MV-4-11 (cell line): ENCODE data around the gene KRTAP20-3.

Experiments
- DNase-seq: peaks from one replicate; lab custom pipeline; 2025; lab: John Stamatoyannopoulos, UW

KRTAP20-3 gene

GRCh38 chr21:30642564-30642963 lies at the start of gene KRTAP20-3:
KRTAP20-3 (plus strand) TSS chr21:30642864.
- DNase-seq, result no peak

GRCh38 chr21:30598802-30599201 lies 43.9 kb upstream of the KRTAP20-3 start, which contains the start of gene KRTAP6-2:
KRTAP6-2 (minus strand) TSS chr21:30598902; CDS start chr21:30598874, 28 bp downstream.
- DNase-seq, result no peak

DNA sequence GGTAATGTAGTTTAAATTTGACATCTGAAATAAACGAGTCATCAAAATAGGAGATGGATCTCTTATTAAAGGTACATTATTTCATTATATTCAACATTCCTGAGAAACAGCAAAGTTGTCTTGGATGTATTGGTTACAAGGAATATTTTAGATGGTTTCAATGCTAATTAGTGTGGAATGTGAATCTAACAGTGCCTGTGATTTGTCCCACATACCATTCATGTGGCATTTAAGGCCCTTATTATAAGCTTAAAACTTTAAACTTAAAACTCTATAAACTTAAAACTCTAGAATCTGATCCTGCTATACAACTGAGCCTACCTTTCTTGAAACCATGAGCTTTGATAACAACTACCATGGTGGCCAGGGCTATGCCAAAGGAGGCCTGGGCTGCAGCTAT lies 41.9 kb upstream of the KRTAP20-3 start, which contains the start of gene KRTAP22-1:
KRTAP22-1 (plus strand) TSS at position 301 of the 400 bp plus-strand sequence.
- DNase-seq, result no peak

DNA sequence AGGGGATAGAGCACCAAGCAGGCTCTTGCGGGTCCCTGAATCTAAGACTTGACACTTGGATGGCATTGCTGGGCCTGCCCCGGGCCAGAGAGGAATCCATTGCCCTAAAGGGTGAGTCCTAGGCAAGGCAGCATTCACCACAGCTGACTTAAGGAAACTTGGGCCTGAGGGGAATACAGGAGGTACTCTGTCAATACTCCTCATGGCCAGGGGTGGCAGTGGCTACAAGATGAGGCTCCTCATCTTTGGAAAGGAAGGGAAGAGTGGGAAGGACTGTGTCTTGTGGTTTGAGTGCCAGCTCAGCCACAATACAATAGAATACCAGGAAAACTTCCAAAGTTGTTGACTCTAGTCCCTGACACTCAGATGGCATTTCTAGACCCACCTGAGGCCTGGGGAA lies 36.7 kb upstream of the KRTAP20-3 start:
- no peak for DNase-seq

DNA sequence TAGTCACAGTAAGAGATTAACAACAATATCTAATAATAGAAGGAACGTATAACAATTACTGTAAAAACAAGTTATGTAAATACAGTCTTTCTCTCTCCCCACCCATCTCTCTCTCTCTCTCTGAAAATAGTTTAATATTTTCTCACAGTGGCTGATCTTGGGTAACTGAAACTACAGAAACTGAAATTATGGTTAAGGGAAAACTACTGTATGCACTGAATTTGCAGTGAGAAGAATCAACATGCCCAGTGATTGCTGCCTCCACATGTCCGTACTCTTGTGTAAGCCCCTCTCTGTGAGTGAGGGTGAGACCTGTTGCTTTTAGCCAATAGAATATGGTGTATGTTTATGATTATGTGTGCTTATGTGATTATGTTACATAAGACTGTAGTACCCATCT lies 30.5 kb upstream of the KRTAP20-3 start:
- no peak for DNase-seq

DNA sequence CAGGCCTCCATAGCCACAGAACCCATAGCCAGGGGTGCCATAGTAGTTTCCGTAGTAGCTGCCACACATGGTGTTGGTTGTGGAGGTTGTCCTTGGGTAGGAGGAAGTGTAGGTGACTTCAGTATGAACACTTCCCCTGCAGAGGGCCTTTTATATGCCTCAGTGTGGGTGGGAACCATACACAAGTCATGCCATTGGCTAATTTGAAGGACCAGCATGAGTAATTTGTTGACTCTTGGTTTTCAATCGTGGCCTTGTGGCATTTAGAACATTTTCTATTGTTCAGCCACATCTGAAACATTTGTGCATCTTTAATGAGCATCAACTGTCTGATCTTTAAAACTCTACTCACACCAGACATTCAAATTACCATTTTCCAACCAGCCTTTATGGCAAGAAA lies 28.8 kb upstream of the KRTAP20-3 start, which contains the start of gene KRTAP6-1:
KRTAP6-1 (minus strand) TSS at position 95 of the 400 bp plus-strand sequence; CDS start at position 69, 26 bp downstream.
- no peak for DNase-seq

- DNase-seq, result no peak
Observed at GRCh38 chr21:30615199-30615598, 27.5 kb upstream of the KRTAP20-3 start.

DNA sequence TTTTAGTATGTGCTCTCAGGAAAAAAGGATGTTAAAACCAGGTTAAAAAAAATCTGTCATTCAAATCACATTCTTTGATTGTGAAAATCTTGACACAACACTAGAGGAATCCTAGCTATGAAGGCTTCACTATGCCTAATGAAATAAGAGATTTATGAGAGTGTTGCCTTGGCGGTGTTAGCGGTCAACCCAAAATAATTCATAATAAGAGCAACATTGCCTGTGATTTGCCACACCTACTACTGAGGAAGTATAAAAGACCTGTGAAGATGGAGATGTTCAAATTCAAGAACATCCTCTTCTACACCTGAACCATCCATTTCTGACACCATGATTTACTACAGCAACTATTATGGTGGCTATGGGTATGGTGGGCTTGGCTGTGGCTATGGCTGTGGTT lies 26.5 kb upstream of the KRTAP20-3 start, which contains the start of gene KRTAP20-1:
KRTAP20-1 (plus strand) TSS at position 301 of the 400 bp plus-strand sequence; CDS start at position 331, 30 bp downstream.
- DNase-seq, result no peak

GRCh38 chr21:30620080-30620479 lies 22.6 kb upstream of the KRTAP20-3 start:
- DNase-seq, result peak; percentile 14

GRCh38 chr21:30620522-30620921 lies 22.1 kb upstream of the KRTAP20-3 start, which contains the start of gene KRTAP20-4:
KRTAP20-4 (plus strand) TSS chr21:30620627.
- DNase-seq, result no peak

DNA sequence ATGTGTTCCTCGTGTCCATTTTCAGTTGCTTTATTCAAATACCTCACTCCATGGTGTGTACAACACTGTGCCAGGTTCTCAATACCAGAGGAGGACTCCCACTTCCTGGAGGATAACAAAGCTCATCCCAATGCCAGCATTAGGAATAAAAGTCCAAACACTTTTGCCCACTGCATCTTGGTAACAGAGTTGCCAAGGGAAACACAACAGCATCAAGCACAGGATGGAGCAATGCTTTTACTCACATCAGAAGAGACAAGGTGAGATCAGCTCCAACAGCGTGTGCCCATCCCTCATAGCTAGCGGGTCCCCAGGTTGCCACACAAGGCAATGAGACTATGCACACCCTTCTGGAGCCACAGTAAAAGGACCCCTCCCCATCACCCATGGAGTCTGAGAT lies 19.3 kb upstream of the KRTAP20-3 start:
- DNase-seq, result no peak

DNA sequence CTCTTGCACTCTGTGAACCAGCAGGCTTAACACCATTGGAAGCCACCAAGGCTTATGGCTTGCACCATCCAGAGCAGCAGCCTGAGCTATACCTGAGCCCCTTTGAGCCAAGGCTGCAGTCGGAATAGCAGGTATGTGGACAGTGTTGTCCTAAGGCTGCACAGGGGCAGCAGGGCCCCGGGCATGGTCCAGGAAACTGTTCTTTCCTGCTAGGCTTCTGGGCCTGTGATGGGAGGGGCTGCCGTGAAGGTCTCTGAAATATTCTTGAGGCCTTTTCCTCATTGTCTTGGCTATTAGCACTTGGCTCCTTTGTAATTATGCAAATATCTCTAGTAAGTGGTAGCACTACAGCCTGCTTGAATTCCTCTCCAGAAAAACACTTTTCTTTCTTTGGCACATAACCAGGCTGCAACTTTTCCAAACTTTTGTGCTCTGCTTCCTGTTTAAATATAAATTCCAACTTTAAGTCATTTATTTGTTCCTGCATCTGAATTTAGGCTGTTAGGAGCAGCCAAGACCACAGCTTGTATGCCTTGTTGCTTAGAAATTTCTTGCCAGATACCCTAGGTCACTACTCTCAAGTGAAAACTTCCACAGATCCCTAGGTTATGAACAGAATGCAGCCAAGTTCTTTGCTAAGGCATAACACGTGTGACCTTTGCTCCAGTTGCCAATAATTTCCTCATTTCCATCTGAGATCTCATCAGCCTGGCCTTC lies 17.1 kb upstream of the KRTAP20-3 start:
- no peak for DNase-seq

GRCh38 chr21:30628109-30628508 lies 14.6 kb upstream of the KRTAP20-3 start:
- DNase-seq, result no peak

DNA sequence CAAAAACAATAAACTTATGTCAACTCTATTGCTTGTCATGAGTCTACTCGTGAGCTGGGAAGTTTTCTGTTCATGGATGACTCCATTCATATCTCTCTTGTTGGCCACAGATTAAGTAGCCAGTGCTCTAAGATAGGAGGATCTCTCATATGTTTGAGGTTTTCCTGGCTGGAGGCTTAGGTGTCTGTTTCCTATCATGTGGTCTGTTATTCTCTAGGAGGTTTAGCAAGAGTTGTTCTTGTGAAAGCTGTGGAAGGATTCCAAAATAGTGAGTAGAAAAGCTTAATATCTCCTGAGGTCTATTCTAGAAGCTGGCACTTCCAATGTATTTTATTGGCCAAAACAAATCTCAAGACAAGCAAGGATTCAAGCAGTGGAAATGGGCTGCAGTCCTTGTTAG lies 13.5 kb upstream of the KRTAP20-3 start:
- DNase-seq, result no peak

DNA sequence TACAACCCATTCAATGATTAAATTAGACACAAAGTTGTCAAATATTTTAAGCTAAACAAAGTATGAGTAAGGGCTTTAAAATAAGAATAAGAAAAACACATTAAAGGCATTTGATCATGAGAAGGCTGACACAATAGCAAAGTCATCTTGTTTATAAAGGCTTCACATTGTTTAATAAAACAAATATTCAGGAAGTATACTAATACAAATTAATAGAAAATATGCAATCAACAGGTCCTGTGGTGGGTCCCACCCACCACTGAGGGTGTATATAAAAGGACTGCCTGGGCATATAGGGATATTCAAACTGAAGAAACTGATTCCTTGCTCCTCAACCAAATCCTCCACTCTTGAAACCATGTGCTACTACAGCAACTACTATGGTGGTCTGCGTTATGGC lies 7.8 kb upstream of the KRTAP20-3 start, which contains the start of gene KRTAP20-2:
KRTAP20-2 (plus strand) TSS at position 301 of the 400 bp plus-strand sequence; CDS start at position 359, 58 bp downstream.
- no peak for DNase-seq

DNA sequence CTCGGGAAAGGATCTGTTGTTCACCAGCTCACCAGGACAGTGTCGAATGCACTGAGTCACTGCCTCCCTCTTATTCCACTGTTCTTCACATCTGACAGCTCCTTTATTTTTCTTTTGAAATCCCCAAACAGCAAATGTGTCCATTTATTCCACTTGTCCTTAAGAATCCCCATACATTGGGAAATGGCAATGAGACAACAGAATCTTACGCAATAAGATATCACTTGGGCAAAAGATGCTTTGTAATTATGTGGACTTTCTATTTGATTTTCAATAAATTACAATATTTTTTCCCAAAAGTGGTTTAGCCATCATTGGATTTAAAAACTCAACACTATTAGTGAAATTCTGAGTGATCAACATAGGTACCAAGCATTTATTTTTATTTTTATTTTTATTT lies 4.0 kb upstream of the KRTAP20-3 start:
- no peak for DNase-seq

GRCh38 chr21:30646904-30647414 lies 4.3 kb downstream of the KRTAP20-3 start:
- DNase-seq, result no peak

DNA sequence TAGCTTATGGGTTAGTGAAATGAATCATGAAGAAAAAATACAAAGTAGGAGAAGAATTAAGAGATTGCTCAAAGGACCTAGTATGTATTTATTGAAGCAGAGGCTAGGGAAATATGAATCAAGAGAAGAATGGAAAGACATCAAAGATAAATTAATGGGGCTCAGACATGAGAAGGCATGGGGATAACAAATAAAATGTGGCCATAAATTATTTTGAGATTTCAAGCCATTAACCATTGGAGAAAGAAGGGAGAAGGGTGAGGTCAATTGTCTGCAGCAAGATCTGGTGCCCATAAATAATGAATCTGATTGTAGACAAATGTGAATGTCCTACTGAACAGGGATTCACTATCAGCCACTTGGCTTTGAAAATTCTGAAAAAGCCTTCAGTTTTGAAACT lies 10.2 kb downstream of the KRTAP20-3 start:
- no peak for DNase-seq

GRCh38 chr21:30668776-30669175 lies 26.1 kb downstream of the KRTAP20-3 start:
- no peak for DNase-seq

GRCh38 chr21:30672985-30673650 lies 30.5 kb downstream of the KRTAP20-3 start:
- DNase-seq, result no peak

GRCh38 chr21:30674312-30674711 lies 31.6 kb downstream of the KRTAP20-3 start:
- DNase-seq, result no peak

DNA sequence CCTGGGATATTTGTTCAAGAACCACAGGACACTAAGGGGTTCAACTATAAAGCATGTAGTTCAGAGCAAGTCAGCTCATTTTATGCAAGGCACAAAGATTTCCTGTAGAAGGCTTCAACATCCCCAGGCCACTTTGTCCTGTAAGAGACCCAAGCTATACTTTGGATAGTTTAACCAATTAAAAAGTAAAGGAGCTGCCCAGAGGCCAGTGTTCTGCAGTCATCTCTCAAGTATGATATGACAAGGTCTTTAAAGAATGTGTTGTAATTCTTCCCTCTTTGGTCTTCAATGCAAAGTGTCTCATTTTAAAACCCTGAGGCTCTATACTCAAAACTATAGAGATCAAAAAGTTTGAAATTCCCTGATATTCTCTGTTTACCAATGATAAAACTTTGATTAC lies 34.1 kb downstream of the KRTAP20-3 start:
- no peak for DNase-seq

GRCh38 chr21:30680586-30680985 lies 37.9 kb downstream of the KRTAP20-3 start:
- DNase-seq, result no peak
